ENCODE data around the gene KCNN1.

DNA sequence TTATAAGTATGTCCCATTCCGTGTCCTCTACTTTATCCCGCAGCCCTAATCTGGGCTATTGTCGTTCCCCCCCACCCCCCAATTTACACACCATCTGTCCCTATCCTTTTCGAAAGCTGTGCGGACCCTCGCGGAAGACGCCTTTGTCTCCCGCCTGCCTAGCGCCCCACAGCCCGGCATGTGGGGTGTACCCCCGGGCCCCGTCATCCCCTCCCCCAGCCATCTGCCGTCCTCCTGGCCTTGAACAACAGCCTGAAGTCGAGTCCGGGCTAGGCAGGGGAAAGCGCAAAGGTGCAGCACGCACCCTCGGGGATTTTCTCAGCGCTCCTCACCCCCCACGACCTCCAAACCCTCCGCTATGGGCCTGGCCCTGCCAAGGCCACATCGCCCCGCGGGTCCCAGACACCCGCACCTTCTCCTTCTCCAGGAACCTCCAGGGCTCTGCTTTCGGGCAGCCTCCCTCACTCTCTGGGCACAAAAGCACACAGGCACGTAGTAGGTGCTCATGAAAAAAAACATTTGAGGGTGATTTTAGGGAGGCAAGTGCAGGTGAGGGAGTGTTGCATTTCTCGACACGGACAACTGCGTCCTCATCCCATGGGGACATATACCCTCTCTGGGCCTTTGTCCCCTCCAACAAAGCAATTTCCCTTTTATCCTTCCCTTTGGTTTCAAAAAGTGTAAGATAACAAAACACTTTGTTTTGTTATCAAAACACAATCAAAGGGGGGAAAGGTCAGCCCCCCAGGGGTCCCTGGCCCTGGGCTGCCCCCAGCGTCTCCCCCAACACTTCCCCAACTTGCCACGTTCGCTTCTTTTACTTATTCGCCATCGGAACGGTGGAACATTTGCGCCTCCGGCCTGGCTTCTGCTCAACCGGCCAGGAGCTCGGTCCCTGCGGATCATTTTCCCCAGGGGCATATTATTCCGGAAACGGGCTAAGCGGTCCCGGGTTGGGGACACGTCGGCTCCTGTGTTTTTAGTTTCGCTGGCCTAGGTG lies 17.7 kb upstream of the KCNN1 start:
- TF ChIP-seq POLR2A (IDR thresholded peaks at IDR 0.05) = no peak
- TF ChIP-seq, protein P1, sequence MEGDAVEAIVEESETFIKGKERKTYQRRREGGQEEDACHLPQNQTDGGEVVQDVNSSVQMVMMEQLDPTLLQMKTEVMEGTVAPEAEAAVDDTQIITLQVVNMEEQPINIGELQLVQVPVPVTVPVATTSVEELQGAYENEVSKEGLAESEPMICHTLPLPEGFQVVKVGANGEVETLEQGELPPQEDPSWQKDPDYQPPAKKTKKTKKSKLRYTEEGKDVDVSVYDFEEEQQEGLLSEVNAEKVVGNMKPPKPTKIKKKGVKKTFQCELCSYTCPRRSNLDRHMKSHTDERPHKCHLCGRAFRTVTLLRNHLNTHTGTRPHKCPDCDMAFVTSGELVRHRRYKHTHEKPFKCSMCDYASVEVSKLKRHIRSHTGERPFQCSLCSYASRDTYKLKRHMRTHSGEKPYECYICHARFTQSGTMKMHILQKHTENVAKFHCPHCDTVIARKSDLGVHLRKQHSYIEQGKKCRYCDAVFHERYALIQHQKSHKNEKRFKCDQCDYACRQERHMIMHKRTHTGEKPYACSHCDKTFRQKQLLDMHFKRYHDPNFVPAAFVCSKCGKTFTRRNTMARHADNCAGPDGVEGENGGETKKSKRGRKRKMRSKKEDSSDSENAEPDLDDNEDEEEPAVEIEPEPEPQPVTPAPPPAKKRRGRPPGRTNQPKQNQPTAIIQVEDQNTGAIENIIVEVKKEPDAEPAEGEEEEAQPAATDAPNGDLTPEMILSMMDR (IDR thresholded peaks at IDR 0.05) = no peak
- TF ChIP-seq POLR2AphosphoS5 (IDR thresholded peaks at IDR 0.05) = no peak

Data from breast epithelium (tissue), 3 donors.